CD1c-positive myeloid dendritic cell (primary cell): ENCODE data around the gene TSGA10.
A peak's percentile ranks its signal among the peaks of the same experiment; 100 is the strongest.
"Not testable (repeated sequence)": the region's sequence is repeated elsewhere in the genome, so short reads cannot be mapped to it uniquely, and the experiment has no call there.

Experiments
- DNase-seq: peaks from one replicate; pipeline ENCODE4 v3.0.0-alpha.2; 2016; ENCODE audit errors: extremely low spot score

The TSGA10 gene

DNA sequence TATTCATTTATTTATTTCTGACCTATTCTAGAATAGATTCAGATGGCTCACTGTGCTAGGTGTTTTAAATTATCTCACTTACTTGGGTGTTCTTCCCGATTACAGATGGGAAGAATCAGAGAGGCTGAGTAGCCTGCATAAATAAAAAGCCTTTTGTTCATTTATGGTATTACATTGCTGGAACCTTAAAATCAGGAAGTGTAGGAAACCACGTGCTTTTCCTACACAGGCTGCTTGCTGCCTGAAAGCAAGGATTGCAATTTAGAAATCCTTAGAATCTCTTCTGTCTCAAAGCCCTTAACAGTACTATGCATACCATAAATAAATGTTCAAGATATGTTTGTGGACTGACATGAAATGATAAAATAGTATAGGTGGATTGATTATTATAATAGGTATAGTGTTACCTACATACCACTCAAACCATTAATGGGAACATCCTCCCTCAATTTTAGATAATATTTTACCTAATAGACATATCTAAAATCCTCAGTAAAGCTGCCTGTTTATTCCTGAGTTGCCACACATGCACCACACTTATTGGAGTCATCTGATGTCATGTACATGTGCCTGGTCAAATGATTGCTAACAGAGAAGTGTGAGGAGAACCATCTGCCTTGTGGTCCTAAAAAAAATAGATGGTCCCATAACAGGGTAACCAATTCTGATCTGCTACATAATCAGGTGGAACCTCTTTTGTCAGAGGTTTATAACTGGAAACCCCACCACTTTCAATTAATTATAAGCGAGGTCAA is 86.7 kb downstream of the TSGA10 start:
- peak; percentile 41 for DNase-seq

DNA sequence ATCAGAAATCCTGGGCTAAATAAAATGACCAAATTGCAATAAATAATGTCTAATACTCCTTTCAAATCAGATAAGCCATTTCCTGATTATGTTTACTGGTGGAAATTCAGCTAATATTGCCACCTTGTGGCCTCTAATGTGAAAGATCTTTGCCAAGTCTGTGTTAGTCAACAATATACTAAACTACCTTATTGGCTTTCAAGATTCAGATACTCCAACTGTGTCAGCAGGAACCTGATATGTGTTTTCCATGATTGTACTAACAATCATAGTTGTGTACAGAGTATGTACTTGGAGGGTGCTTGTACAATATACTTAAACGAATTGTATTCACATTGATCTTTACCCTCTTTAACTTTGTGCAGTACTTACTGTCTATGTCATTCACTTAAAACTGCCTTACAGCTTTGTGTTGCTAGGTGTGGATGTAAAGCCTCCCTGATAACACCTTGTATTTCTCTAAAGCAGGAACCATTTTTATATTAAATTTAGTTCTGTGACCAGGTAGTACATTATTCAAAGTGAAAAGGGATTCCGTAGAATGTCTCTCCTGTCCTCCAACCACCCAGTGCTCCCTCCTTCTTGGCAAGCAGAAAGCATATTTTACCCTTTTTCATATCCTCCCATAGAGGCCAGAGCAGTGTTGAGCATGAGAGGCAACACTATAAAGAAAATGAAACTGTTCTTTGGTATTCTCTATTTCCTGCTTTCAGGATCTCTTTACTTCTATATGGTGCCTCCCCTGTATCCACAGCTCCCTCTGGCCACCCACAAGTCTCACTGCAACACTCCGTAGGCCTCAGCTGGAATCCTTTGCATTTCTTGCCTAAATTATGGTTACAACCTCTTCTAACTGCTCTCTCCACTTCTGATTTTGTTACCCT is 88.4 kb downstream of the TSGA10 start:
- peak; percentile 64 for DNase-seq

DNA sequence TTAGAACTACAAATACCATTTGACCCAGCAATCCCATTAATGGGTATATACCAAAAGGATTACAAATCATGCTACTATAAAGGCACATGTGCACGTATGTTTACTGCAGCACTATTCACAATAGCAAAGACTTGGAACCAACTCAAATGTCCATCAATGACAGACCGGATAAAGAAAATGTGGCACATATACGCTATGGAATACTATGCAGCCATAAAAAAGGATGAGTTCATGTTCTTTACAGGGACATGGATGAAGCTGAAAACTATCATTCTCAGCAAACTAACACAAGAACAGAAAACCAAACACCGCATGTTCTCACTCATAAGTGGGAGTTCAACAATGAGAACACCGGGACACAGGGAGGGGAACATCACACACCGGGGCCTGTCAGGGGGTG is 105.6 kb downstream of the TSGA10 start:
- not testable (repeated sequence) for DNase-seq

DNA sequence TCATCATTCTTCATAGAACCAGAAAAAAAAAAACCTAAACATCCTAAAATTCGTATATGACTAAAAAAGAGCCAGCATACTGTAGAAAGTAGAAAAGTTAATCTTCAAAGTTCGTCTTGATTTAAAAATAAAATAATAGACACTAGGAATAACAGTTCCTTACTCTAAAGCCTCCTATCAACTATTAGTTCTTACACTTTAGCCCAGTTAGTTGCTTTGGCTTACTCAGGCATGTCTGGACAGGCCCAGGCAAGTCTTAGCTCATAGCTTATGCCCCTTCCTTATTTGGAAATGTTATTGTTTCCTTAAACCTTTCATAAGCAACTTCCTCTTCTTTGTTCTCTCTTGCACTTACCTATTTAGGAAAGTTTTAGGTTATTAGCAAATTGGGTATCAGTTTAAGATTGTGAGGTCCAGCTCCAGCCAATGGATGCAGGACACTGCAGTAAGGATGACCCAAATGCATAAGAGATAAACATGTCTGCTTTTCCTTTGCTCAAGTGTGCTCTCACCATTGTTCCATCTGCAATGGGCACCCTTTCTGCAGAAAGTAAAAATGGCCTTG is 113.9 kb downstream of the TSGA10 start:
- DNase-seq: not testable (repeated sequence)

DNA sequence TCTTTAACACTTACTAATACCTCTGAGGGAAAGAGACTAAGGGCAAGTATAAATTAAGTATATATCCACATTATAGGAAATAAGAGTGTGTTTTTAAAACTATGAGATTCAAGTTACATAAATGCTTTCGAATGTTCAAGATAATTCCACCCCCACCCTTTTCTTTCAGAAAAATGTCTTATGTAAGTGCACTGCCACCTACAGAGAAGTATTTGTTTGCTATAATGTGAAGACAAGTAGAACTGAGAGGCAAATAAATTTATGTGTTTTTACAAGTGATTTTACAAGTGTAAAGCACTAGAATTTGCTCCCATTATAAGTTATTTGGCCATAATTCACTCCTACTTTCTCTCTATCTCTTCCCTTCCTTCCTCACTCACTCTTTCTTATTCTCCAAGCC is 118.8 kb downstream of the TSGA10 start:
- no peak for DNase-seq

DNA sequence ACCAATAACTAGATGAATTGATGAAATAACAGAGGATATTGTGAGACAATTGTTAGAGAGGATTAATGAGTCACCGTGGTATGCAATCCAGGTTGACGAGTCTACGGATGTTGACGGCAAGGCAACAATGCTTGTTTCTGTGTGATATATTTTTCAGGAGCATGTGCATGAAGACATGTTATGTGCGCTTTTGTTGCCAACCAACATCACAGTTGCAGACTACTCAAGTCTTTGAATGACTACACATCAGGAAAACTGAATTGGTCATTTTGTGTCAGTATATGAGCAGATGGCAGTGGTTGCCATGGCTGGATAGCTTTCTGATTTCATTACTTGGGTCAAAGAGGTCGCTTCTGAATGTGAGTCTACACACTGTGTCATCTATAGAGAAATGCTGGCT is 122.0 kb downstream of the TSGA10 start:
- no peak for DNase-seq

DNA sequence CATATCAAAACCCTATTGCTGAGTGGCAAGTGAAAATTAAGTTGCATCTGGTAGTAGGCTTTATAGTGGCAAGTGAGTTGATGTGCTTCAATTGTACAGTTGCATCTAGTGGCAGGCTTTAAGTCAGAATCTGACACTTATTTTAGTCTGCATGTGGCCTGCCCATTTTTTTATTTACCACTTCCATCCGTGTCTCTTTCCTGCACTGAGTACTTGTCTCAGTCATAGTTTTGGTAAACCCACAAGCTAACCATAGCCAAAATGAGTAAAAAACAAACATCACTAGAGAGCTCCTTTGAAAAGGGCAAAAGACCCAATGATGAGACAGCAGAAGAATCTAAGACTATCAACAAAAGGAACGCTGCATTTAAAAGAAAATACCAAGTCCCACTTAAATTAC is 122.7 kb downstream of the TSGA10 start:
- no peak for DNase-seq

DNA sequence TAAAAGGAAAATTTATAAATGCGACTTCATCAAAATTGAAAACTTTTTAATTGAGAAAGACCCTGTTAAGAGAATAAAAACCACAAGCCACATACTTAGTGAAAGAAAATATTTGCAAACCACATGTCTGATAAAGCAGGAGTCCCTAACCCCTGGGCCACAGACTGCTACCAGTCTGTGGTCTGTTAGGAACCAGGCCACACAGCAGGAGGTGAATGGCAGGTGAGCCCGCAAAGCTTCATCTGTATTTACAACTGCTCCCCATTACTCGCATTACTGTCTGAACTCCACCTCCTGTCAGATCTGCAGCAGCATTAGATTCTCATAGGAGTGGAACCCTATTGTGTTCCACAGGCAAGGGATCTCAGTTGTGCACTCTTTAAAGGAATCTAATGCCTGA is 123.3 kb downstream of the TSGA10 start:
- DNase-seq: no peak

DNA sequence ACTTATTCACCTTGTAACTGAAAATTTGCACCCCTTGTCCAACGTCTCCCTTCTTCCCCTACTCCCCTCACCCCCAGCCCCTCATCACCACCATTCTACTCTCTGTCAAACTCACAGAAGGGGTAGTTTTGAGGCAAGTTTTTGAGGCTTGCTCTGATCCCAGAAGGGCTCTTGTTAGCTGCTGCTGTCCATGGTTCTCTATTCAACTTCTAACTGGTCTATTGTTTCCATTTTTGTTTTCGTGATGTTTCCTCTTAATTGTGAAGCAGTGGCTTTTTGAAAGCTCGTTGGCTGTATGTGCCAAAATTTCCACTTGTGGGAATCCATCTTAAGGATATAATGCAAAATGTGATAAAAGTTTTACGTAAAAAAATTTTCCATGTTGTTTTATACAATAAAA is 126.2 kb downstream of the TSGA10 start:
- no peak for DNase-seq

DNA sequence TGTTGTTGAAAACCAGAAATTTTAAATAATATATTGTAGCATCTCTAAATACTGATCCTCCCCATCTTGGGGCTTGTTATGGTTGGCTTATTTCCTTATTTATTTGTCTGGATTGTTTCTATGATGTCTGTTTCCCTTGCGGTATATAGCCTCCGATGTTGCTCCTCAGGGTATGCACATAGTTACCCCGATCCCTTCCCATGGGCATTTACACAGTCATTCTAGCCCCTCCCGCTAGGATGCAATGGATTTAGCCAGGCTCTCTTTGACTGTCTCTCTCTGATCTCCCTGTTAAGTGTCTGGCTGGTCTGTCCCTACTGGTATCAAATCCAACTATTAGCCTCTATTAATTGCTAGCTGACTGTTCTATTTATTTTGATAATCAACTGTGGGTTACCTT is 126.9 kb downstream of the TSGA10 start:
- DNase-seq: no peak

DNA sequence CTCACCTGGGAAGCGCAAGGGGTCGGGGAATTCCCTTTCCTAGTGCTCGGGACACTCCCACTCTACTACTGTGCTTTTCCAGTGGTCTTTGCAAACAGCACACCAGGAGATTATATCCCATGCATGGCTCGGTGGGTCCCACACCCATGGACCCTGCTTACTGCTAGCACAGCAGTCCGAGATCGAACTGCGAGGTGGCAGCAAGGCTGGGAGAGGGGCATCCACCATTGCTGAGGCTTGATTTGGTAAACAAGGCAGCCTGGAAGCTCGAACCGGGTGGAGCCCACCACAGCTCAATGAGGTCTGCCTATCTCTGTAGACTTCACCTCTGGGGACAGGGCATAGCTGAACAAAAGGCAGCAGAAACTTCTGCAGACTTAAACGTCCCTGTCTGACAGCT is 154.0 kb downstream of the TSGA10 start:
- no peak for DNase-seq

DNA sequence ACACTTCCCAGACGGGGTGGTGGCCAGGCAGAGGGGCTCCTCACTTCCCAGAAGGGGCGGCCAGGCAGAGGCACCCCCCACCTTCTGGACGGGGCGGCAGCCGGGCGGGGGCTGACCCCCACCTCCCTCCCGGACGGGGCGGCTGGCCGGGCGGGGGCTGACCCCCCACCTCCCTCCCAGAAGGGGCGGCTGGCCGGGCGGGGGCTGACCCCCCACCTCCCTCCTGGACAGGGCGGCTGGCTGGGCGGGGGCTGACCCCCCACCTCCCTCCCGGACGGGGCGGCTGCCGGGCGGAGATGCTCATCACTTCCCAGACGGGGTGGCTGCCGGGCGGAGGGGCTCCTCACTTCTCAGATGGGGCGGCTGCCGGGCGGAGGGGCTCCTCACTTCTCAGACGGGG is 166.0 kb downstream of the TSGA10 start:
- not testable (repeated sequence) for DNase-seq

DNA sequence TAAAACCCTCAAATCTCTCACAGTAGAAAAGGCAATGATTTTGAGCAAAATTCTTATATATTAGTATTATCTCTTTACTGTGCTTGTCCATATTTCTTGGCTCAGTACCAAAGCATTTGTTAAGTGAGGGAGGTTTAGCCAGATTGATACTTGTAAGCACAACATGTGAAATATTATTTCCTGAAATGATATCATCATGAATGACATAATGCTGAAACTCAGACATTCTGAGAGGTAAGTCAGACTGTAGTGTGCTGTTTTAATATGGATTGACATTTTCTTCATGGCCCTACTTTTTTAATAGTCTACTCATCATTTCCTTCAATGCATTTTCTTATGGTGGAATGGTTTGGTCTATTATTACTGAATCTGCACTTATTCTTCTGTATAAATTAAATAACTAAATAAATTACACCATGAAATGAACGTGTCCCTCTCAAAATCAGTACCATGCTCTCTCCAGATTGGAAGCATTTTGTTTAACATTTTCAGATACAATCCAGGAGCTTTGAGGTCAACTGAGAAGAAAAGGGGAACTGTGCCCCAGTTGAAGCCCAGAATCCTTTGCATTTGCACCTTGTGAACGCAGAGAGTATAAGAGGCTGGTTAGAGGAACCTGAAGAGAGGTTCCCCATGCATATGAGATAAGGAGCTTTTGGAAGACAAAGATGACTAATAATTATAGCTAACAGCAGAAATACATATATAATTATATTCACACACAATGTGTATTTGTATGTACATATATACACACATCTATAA is 168.7 kb downstream of the TSGA10 start:
- DNase-seq: peak; percentile 10

DNA sequence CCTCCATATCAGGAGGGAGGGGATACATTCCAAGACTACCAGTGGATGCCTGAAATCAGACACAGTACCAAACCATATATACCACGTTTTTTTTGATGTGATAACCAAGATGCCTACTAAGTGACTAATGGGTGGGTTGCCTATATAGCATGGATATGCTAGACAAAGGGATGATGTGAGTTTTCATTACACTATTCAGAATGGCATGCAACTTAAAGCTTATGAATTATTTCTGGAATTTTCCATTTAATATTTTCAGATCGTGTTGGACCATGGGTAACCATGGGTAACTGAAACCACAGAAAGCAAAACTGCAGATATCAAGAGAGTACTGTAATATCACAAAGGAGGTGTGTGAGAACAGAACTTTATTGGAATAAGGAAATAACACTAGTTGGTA is 179.1 kb downstream of the TSGA10 start:
- no peak for DNase-seq

DNA sequence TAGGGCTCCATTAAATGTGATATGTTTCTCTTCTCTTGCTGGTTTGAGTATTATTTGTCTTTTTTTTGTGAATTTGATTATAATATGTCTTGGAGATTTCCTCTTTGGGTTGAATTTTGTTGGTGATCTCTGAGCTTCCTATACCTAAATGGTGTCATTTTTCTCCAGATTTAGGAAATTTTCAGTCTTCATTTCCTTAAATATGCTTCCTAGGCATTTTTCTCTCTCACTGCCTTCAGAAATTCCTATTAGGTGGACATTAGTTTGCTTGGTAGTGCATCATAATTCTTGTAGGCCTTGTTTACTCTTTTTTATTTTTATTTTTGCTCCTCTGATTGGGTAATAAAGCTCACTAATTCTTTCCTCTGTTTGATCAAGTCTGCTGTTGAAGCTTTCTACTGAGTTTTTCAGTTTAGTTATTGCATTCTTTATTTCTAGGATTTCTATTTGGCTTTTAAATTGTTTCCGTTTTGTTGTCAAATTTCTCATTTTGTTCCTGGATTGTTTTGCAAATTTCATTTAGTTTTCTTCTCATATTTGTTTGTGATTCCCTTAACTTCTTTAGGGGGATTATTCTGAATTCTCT is 182.1 kb downstream of the TSGA10 start:
- DNase-seq: no peak

DNA sequence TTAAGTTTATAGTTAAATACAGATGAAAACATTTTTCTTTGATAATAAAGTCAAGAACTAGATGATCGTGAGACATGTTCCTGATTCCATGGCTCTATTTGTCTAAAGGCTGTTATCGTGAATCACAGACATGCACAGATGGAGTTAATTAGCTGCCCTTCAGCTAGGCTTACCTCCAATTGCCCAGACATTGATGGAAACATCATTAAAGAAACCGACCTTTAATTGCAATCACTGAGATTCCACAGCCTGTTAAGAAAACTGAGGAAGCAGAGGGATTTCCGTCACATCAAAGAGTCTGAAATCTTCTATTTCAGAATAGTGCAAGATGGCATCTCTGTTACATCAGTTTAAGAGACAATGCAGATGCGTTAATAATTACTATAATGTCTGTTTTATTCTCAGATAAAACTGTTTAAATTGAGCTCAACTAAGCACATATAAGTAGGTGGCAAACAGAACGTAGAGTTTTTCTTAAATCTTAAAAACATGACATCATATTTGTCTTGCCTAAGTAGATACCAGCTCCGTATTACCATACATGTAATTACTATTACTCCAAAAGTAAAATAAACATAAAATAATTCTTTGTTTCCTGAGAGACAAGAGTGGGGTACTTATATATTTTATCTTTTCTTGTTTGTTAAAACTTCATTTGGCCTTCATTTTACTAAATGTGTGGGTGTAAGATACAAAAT is 194.8 kb downstream of the TSGA10 start:
- no peak for DNase-seq

DNA sequence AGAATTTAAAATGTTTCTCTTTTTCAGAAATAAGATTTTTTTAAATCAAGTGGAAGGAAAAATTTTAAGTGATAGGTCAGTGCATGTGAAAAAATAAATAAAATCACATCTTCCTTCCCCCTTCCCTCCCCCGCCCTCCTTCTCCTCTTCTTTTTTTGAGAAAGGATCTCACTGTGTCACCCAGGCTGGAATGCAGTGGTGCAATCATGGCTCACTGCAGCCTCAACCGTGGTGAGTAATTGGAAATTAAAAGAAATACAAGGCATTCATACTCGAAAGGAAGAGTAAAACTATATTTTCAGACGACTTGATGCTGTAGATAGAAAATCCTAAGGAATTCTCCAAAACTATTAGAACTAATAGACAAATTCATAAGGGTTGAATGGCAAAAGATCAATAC is 201.8 kb downstream of the TSGA10 start:
- DNase-seq: no peak

DNA sequence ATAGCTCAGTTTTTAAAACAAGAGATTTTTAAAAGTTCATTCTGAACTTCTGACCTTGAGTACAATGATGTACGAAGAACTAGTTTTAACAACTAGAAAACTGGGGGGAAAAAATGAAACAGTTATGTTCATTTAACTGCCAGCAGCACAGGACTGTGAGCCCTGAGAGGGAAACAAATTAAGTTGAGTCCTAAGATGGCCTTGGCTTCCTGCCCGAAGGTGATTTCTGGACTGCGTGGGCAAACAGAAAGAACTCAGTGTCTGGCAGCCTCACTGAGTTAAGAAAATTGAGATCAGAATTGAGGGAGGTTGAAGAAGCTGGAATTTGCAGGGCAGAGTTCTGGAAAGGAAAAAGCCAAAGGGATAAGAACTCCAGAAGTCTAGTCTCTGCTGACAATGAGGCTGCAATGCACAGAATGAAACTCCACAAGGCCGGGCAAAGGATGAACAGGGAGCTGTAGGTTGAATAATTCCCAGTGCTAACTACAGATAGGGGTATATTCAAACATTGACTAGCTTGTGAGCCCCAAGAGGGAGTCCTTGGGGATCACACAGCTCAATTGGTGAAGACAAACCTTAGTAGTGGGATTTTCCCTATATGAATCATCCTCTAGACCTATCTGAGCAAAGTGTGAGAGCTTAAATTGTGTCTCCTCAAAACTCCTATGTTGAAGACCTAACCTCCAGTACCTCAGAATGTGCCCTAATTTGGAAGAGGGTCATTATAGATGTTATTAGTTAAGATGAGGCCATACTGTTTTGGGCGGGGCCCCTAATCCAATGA is 205.6 kb downstream of the TSGA10 start:
- no peak for DNase-seq

DNA sequence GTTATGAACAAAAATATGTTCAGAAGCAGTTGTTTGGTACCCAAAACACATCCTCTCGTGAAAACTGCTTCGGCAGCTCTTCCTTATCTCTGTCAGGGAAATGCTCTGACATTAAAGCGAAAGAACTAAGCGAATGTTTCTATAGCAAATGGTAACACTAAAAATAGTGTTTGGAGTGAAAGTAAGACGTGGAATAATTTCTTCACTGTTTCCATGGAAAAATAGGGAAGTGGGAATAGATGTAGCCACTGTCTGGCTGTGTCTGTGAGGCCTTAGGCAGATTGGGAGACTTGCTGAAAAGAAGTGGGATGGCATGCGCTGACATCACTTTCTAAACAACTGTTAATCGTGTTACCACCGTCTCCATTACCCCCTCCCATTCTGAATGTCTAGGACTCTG is 207.2 kb downstream of the TSGA10 start:
- DNase-seq: no peak
